CD4-positive, alpha-beta memory T cell (primary cell): Measurements from ENCODE around the gene CFAP251. TPM values are rescaled to one million over a fixed set of nuclear protein-coding genes. Genes with fewer than 3 reads are reported as not detected.
A peak's percentile ranks its signal among the peaks of the same experiment; 100 is the strongest.

Experiments
- CTCF ChIA-PET: fragments of 350-600 bp; sonication (Branson Sonifier 250); formaldehyde crosslinking; loops from one replicate; lab custom pipeline; 2021; ENCODE audit warnings: inconsistent platforms; ENCODE audit not compliant: partially characterized antibody; lab: Charles Lee
- POLR2A ChIA-PET: fragments of 350-600 bp; sonication (Branson Sonifier 250); formaldehyde crosslinking; loops from one replicate; lab custom pipeline; 2021; ENCODE audit not compliant: partially characterized antibody; lab: Charles Lee
- DNase-seq, 5 donors: peaks; one replicate each; pipeline versions ENCODE4 v3.0.0 to v3.0.0-alpha.2; 2020 to 2022; ENCODE audit warnings: mixed read lengths in 1 of 5
- H3K27ac ChIP-seq: one replicate; pipeline ENCODE4 v1.7.0; 2013; ENCODE audit warnings: low read depth, low read length
- H3K27me3 ChIP-seq: 2 replicates; pipeline ENCODE4 v1.7.0; 2013; ENCODE audit warnings: mild to moderate bottlenecking, low read length, moderate library complexity; ENCODE audit not compliant: insufficient read depth
- H3K36me3 ChIP-seq: 2 replicates; pipeline ENCODE4 v1.7.0; 2013; ENCODE audit warnings: mild to moderate bottlenecking, low read length, moderate library complexity; ENCODE audit not compliant: insufficient read depth
- H3K4me1 ChIP-seq: 2 replicates; pipeline ENCODE4 v1.7.0; 2013; ENCODE audit warnings: mild to moderate bottlenecking, low read length, moderate library complexity; ENCODE audit not compliant: insufficient read depth
- H3K4me3 ChIP-seq, 2 donors: one replicate each; pipeline ENCODE4 v1.7.0; 2013; ENCODE audit warnings: low read length in 2 of 2, mild to moderate bottlenecking in 1 of 2
- H3K9me3 ChIP-seq, 2 donors: one replicate each; pipeline ENCODE4 v1.7.0; 2013; ENCODE audit warnings: low read length in 2 of 2, control low read depth in 1 of 2; ENCODE audit not compliant: control insufficient read depth in 1 of 2
- H3K27ac Mint-ChIP-seq, 7 donors: one replicate each; pipeline ENCODE4 v1.8.0; 2020 to 2021; ENCODE audit warnings: mixed read lengths in 7 of 7, mild to moderate bottlenecking in 6 of 7, inconsistent platforms in 3 of 7, moderate library complexity in 3 of 7
- H3K27me3 Mint-ChIP-seq, 2 donors: one replicate each; pipeline ENCODE4 v1.8.0; 2020 to 2021; ENCODE audit warnings: mixed read lengths in 2 of 2
- H3K36me3 Mint-ChIP-seq, 2 donors: one replicate each; pipeline ENCODE4 v1.8.0; 2020 to 2021; ENCODE audit warnings: mixed read lengths in 2 of 2, inconsistent platforms in 1 of 2, mild to moderate bottlenecking in 1 of 2
- H3K4me1 Mint-ChIP-seq, 4 donors: one replicate each; pipeline ENCODE4 v1.8.0; 2020 to 2021; ENCODE audit warnings: mixed read lengths in 4 of 4, mild to moderate bottlenecking in 1 of 4
- H3K4me3 Mint-ChIP-seq, 8 donors: one replicate each; pipeline ENCODE4 v1.8.0; 2020 to 2021; ENCODE audit warnings: mixed read lengths in 8 of 8, mild to moderate bottlenecking in 7 of 8, moderate library complexity in 6 of 8, inconsistent platforms in 3 of 8
- H3K9me3 Mint-ChIP-seq, 8 donors: one replicate each; pipeline ENCODE4 v1.8.0; 2020 to 2021; ENCODE audit warnings: mixed read lengths in 8 of 8, mild to moderate bottlenecking in 5 of 8, inconsistent platforms in 3 of 8, moderate library complexity in 1 of 8
- intact Hi-C: fragments of 100-400 bp; cut with micrococcal nuclease; formaldehyde crosslinking; loops from one replicate; pipeline ENCODE4 v1.15.1; 2023
- polyA plus RNA-seq, 2 donors: library from polyadenylated mRNA; unstranded; fragments of 300-500 nt; fragmentation: Illumina TruSeq; gene quantifications; one replicate each; pipeline ENCODE4 v1.2.3, GENCODE V29; 2021
- total RNA-seq, 2 experiments: library from RNA; stranded (reverse); gene quantifications; one replicate each; pipeline ENCODE4 v1.2.3, GENCODE V29; 2021

CFAP251 gene
- total and polyA plus RNA-seq, 4 experiments from 2014 or later = 0.21 to 0.44 (median 0.23) TPM; not detected in 1

DNA sequence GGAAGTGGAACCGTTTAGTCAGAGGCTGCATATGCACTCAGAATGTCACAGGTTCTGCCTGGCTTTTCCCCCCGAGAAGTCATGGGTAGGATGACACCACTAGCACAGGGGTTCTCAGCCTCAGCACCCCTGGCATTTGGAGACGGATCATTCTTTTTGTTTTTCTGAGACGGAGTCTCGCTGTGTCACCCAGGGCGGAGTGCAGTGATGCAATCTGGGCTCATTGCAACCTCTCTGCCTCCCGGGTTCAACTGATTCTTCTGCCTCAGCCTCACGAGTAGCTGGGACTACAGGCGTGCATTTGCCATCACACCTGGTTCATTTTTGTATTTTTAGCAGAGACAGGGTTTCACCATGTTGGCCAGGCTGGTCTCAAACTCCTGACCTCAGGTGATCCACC, 131.4 kb downstream of the CFAP251 start:
- H3K27me3 Mint-ChIP-seq = no peaks in the 10 kb centered on the region
- H3K4me3 Mint-ChIP-seq = no peak overlapping the region
- H3K9me3 ChIP-seq = no peaks in the 10 kb centered on the region
- peaks cover 4% of the 10 kb centered on the region for H3K4me1 ChIP-seq
- DNase-seq = no peak
- peak overlapping the region in 1 of 7 donors; percentile 12 for H3K27ac Mint-ChIP-seq
- H3K9me3 Mint-ChIP-seq = peaks cover 0 to 2% (median 0%) of the 10 kb centered on the region in 8 donors
- CTCF ChIA-PET = interaction anchor here (1.1 kb wide), 1 partner anchor 17 kb away, joined by 3 read pairs; no protein-coding TSS in a partner anchor
- peaks cover 0 to 2% of the 10 kb centered on the region in 2 donors for H3K36me3 Mint-ChIP-seq
- no peak overlapping the region for H3K27ac ChIP-seq
- intact Hi-C loops = no loop called here
- no peak overlapping the region for H3K4me3 ChIP-seq
- H3K36me3 ChIP-seq = no peaks in the 10 kb centered on the region
- POLR2A ChIA-PET = no interaction called here
- H3K27me3 ChIP-seq = no peaks in the 10 kb centered on the region
- H3K4me1 Mint-ChIP-seq = peaks cover 0 to 6% (median 5%) of the 10 kb centered on the region in 4 donors

DNA sequence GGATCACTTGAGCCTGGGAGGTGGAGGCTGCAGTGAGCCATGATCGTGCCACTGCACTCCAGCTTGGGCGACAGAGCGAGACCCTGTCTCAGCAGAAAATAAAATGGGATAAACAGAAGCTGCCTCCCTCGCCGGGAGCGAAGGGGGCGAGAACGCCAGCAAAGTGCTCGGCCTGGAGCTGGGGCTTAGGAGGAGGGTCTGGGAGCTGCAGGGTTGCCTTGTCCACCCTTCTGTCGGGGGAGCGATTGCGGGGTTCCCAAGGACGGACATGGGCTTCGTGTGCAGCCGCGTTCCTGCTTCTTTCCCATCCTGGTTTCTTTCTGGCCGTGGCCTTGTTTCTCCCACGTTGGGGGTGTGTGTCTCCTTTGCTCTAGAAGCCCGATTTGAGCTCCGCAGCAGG, 132.3 kb downstream of the CFAP251 start:
- no peaks in the 10 kb centered on the region for H3K27me3 ChIP-seq
- peaks cover 0 to 2% of the 10 kb centered on the region in 2 donors for H3K36me3 Mint-ChIP-seq
- no peaks in the 10 kb centered on the region for H3K36me3 ChIP-seq
- H3K9me3 Mint-ChIP-seq = no peaks in the 10 kb centered on the region
- no peak overlapping the region for H3K4me3 ChIP-seq
- H3K4me1 ChIP-seq = peaks cover 4% of the 10 kb centered on the region
- intact Hi-C loops = no loop called here
- H3K4me3 Mint-ChIP-seq = no peak overlapping the region
- H3K27ac Mint-ChIP-seq = no peak overlapping the region
- peaks cover 0 to 7% (median 5%) of the 10 kb centered on the region in 4 donors for H3K4me1 Mint-ChIP-seq
- no peaks in the 10 kb centered on the region for H3K27me3 Mint-ChIP-seq
- CTCF ChIA-PET = interaction anchor here (2.5 kb wide), 1 partner anchor 72 kb away, joined by 27 read pairs; no protein-coding TSS in a partner anchor
- no peak overlapping the region for H3K27ac ChIP-seq
- H3K9me3 ChIP-seq = no peaks in the 10 kb centered on the region
- no peak for DNase-seq
- POLR2A ChIA-PET = no interaction called here

DNA sequence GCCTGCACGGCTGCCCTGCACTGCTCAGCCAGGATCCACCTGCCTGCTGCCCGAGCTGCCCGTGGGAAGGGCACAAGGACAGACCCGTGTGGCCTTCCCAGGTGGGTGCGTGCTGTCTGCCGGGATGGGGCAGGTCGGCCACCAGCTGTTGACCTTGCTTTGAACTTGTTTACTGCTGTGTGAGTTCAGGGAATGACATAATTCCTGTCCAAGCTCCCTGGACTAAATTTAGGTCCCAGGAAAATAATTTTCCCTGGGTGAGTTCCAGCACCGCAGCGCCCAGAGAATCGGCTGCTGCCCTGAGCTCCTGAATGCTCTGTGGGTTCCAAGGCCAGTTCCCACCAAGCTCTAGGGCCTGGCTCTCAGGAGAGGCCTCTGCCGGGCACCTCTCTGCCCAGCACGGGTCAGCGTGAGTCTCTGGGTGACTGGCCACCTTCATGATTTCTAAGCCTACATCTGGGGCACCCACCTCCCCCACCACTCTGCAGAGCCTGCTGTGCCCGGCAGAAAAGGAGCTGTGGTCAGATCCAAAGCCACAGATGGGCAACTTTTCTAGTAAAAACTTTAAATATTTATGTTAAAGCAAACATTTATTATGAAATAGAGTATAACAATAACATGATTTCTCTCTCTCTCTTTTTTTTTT, 133.0 kb downstream of the CFAP251 start:
- no peak overlapping the region for H3K4me3 ChIP-seq
- H3K4me1 Mint-ChIP-seq = peaks cover 0 to 7% (median 5%) of the 10 kb centered on the region in 4 donors
- H3K9me3 Mint-ChIP-seq = no peaks in the 10 kb centered on the region
- H3K36me3 ChIP-seq = no peaks in the 10 kb centered on the region
- no peak for DNase-seq
- peaks cover 4% of the 10 kb centered on the region for H3K4me1 ChIP-seq
- ChIA-PET POLR2A (interaction anchor here (0.9 kb wide), 1 partner anchor 72 kb away, joined by 3 read pairs; no protein-coding TSS in a partner anchor), CTCF (interaction anchor here (0.5 to 2.5 kb wide), 2 partner anchors 67 to 71 kb away, joined by 3 to 27 read pairs; no protein-coding TSS in a partner anchor)
- H3K36me3 Mint-ChIP-seq = no peaks in the 10 kb centered on the region
- H3K9me3 ChIP-seq = no peaks in the 10 kb centered on the region
- intact Hi-C loops = no loop called here
- H3K27me3 ChIP-seq = no peaks in the 10 kb centered on the region
- no peak overlapping the region for H3K4me3 Mint-ChIP-seq
- no peaks in the 10 kb centered on the region for H3K27me3 Mint-ChIP-seq
- H3K27ac ChIP-seq = no peak overlapping the region
- no peak overlapping the region for H3K27ac Mint-ChIP-seq

DNA sequence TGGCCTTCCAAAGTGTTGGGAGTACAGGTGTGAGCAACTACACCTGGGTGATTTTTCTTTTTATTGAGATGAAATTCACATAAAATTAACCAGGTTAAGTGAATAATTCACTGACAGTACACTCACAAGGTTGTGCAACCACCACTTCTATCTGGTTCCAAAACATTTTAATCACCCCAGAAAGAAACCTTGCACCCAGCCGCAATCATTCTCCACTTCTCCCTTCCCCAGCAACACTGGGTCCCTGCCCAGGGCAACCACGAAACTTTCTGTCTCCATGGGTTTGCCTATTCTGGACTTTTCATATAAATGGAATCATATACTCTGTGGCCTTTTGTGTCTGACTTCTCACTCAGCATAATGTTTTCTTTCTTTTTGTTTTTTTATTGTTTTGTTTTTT, 133.9 kb downstream of the CFAP251 start:
- no peaks in the 10 kb centered on the region for H3K27me3 Mint-ChIP-seq
- H3K9me3 Mint-ChIP-seq = no peaks in the 10 kb centered on the region
- H3K4me3 Mint-ChIP-seq = no peak overlapping the region
- no peak overlapping the region for H3K27ac Mint-ChIP-seq
- ChIA-PET POLR2A (interaction anchor here (0.9 kb wide), 1 partner anchor 71 kb away, joined by 3 read pairs; no protein-coding TSS in a partner anchor), CTCF (interaction anchor here (0.5 to 2.5 kb wide), 2 partner anchors 67 to 70 kb away, joined by 3 to 27 read pairs; no protein-coding TSS in a partner anchor)
- Histone ChIP-seq H3K27me3 (no peaks in the 10 kb centered on the region), H3K9me3 (no peaks in the 10 kb centered on the region), H3K27ac (no peak overlapping the region), H3K4me3 (no peak overlapping the region), H3K36me3 (no peaks in the 10 kb centered on the region), H3K4me1 (peaks cover 4% of the 10 kb centered on the region)
- peaks cover 0 to 7% (median 5%) of the 10 kb centered on the region in 4 donors for H3K4me1 Mint-ChIP-seq
- intact Hi-C loops = no loop called here
- H3K36me3 Mint-ChIP-seq = no peaks in the 10 kb centered on the region
- no peak for DNase-seq

Other genes starting within 250 kb of the CFAP251 start
- gene MORN3, start 248.9 kb upstream of the CFAP251 start, total RNA-seq = 10 to 100 TPM; 14.1 to 17.3 TPM
- gene MORN3, start 248.9 kb upstream of the CFAP251 start, polyA plus RNA-seq = 1 to 10 TPM; 6.3 to 6.7 TPM
- 10 to 100 TPM; 11.3 to 12.8 TPM for gene TMEM120B, start 205.8 kb upstream of the CFAP251 start, total RNA-seq
- 1 to 10 TPM; 3.3 to 3.5 TPM for gene TMEM120B, start 205.8 kb upstream of the CFAP251 start, polyA plus RNA-seq
- gene RHOF, start 124.9 kb upstream of the CFAP251 start, total RNA-seq = 100 to 1,000 TPM; 137 to 138 TPM
- gene RHOF, start 124.9 kb upstream of the CFAP251 start, polyA plus RNA-seq = 100 to 1,000 TPM in 1 of 2 donors, 10 to 100 TPM in 1; 72.6 to 106 TPM
- gene SETD1B, start 114.6 kb upstream of the CFAP251 start, total RNA-seq = 10 to 100 TPM; 67.1 to 69.3 TPM
- 1 to 10 TPM in 1 of 2 donors, under 1 TPM in 1; 0.13 to 3.3 TPM for gene SETD1B, start 114.6 kb upstream of the CFAP251 start, polyA plus RNA-seq
- gene HPD, start 59.7 kb upstream of the CFAP251 start, total RNA-seq = not detected
- gene HPD, start 59.7 kb upstream of the CFAP251 start, polyA plus RNA-seq = not detected
- gene PSMD9, start 29.8 kb upstream of the CFAP251 start, total RNA-seq = 10 to 100 TPM; 41.4 to 42.7 TPM
- gene PSMD9, start 29.8 kb upstream of the CFAP251 start, polyA plus RNA-seq = 100 to 1,000 TPM in 1 of 2 donors, 10 to 100 TPM in 1; 93.2 to 111 TPM
- 1 to 10 TPM; 3.0 to 3.7 TPM for gene BCL7A, start 103.3 kb downstream of the CFAP251 start, total RNA-seq
- gene BCL7A, start 103.3 kb downstream of the CFAP251 start, polyA plus RNA-seq = 1 to 10 TPM; 1.5 to 2.5 TPM
- gene MLXIP, start 160.2 kb downstream of the CFAP251 start, total RNA-seq = 10 to 100 TPM; 79.5 to 88.1 TPM
- 10 to 100 TPM in 1 of 2 donors, 1 to 10 TPM in 1; 2.7 to 23.8 TPM for gene MLXIP, start 160.2 kb downstream of the CFAP251 start, polyA plus RNA-seq